ENCODE measurements around the gene RAB37. TPM values are rescaled to one million over a fixed set of nuclear protein-coding genes. Genes with fewer than 3 reads are reported as not detected.

The RAB37 gene
- total RNA-seq, 120 experiments from 2014 or later: 7.1 to 41.8 (median 21.9) TPM

Small RNA genes within 50 kb of the gene (microRNA-seq; reads per million reads assigned to microRNA genes)
- 5.4 to 207 (median 52.9) reads per million in 43 experiments for gene MIR3615

Other genes starting within 250 kb of the RAB37 start
- under 1 TPM in 19 of 120 experiments, not detected in 101; 0.19 to 0.76 (median 0.30) TPM for gene CD300LB, start 205.8 kb upstream of the RAB37 start, total RNA-seq
- gene CD300C, start 191.1 kb upstream of the RAB37 start, total RNA-seq: 1 to 10 TPM in 50 of 120 experiments, under 1 TPM in 59, not detected in 11; 0.31 to 3.6 (median 0.98) TPM
- not detected for gene CD300H, start 169.7 kb upstream of the RAB37 start, total RNA-seq
- gene CD300LD, start 145.0 kb upstream of the RAB37 start, total RNA-seq: not detected
- gene CD300E, start 113.5 kb upstream of the RAB37 start, total RNA-seq: 1 to 10 TPM in 3 of 120 experiments, under 1 TPM in 76, not detected in 41; 0.10 to 3.6 (median 0.27) TPM
- gene CD300LF, start 24.3 kb upstream of the RAB37 start, total RNA-seq: 1 to 10 TPM in 54 of 120 experiments, under 1 TPM in 46, not detected in 20; 0.31 to 5.8 (median 1.0) TPM
- gene NHERF1, start 11.4 kb downstream of the RAB37 start, total RNA-seq: 100 to 1,000 TPM in 5 of 120 experiments, 10 to 100 TPM in 115; 37.5 to 169 (median 62.4) TPM
- 10 to 100 TPM; 29.5 to 78.2 (median 45.6) TPM for gene NAT9, start 39.1 kb downstream of the RAB37 start, total RNA-seq
- gene GRIN2C, start 122.6 kb downstream of the RAB37 start, total RNA-seq: 10 to 100 TPM; 10.3 to 74.2 (median 26.7) TPM
- 10 to 100 TPM in 57 of 120 experiments, 1 to 10 TPM in 63; 4.2 to 20.9 (median 9.9) TPM for gene FDXR, start 135.7 kb downstream of the RAB37 start, total RNA-seq
- 10 to 100 TPM in 115 of 120 experiments, 1 to 10 TPM in 5; 4.6 to 28.7 (median 17.6) TPM for gene FADS6, start 156.4 kb downstream of the RAB37 start, total RNA-seq
- gene USH1G, start 186.0 kb downstream of the RAB37 start, total RNA-seq: under 1 TPM in 3 of 120 experiments, not detected in 117; 0.10 to 0.19 (median 0.16) TPM
- gene OTOP2, start 187.0 kb downstream of the RAB37 start, total RNA-seq: not detected
- gene OTOP3, start 198.6 kb downstream of the RAB37 start, total RNA-seq: not detected
- gene HID1, start 235.5 kb downstream of the RAB37 start, total RNA-seq: 100 to 1,000 TPM in 81 of 120 experiments, 10 to 100 TPM in 39; 70.3 to 228 (median 111) TPM

All from dorsolateral prefrontal cortex (tissue), 118 donors.